Ovary (tissue), 9 donors: ENCODE results near the gene SP3. TPM values are rescaled to one million over a fixed set of nuclear protein-coding genes. Genes with fewer than 3 reads are reported as not detected.
A peak's percentile ranks its signal among the peaks of the same experiment; 100 is the strongest.

Source experiments
- DNase-seq, 5 donors: peaks; one replicate each; pipeline ENCODE4 v3.0.0-alpha.2; 2019 to 2020
- H3K27ac ChIP-seq, 2 donors: fragments of 200-600 bp; one replicate each; pipeline versions ENCODE4 v1.5.1 to v1.8.0; 2019 to 2022
- H3K27me3 ChIP-seq: fragments of 200-600 bp; one replicate; pipeline ENCODE4 v1.8.0; 2022
- H3K36me3 ChIP-seq: fragments of 200-600 bp; sonication (generic); one replicate; pipeline ENCODE4 v1.5.1; 2019
- H3K4me1 ChIP-seq: one replicate; pipeline ENCODE4 v1.8.1; 2013; ENCODE audit warnings: mild to moderate bottlenecking, moderate library complexity; ENCODE audit not compliant: insufficient read depth
- H3K4me3 ChIP-seq: fragments of 200-600 bp; sonication (generic); one replicate; pipeline ENCODE4 v1.5.1; 2017
- H3K9me3 ChIP-seq, 2 donors: fragments of 200-600 bp in 1 of 2; sonication (generic) in 1 of 2; one replicate each; pipeline versions ENCODE4 v1.5.1 to v1.8.1; 2013 to 2019; ENCODE audit warnings: mild to moderate bottlenecking in 1 of 2, moderate library complexity in 1 of 2
- CTCF ChIP-seq, 3 donors: fragments of 450-650 bp in 2 of 3; fragments of 200-600 bp in 1 of 3; IDR thresholded peaks; one replicate each; pipeline versions ENCODE4 v1.5.1 to v1.8.0; 2016 to 2022; ENCODE audit warnings: antibody characterized with exemption in 3 of 3, mild to moderate bottlenecking in 1 of 3
- EP300 ChIP-seq: sonication (generic); formaldehyde crosslinking; IDR thresholded peaks from one replicate; pipeline ENCODE4 v1.6.1; 2017; ENCODE audit warnings: antibody characterized with exemption
- POLR2A ChIP-seq: fragments of 450-650 bp; IDR thresholded peaks from one replicate; pipeline ENCODE4 v1.6.1; 2017; ENCODE audit warnings: antibody characterized with exemption, mild to moderate bottlenecking, moderate library complexity
- WGBS, 3 donors: extraction: QIAGEN DNeasy Blood & Tissue Kit in 1 of 3; methylation state at CpG; one replicate each; pipeline versions ENCODE4 v1.1.5 to v1.1.7; 2013 to 2017; 5-methylcytosine and 5-hydroxymethylcytosine counted together
- intact Hi-C, 4 donors: fragments of 100-400 bp; cut with DNase I; formaldehyde crosslinking; loops; one replicate each; pipeline versions ENCODE4 v1.11.0 to v1.15.1; 2022 to 2023
- polyA plus RNA-seq, 2 donors: library from polyadenylated mRNA; stranded (reverse); fragments of 200-250 nt in 1 of 2; fragments of 350-450 nt in 1 of 2; fragmentation: Illumina TruSeq in 1 of 2; extraction: RNeasy Lipid Tissue Mini Kit (QIAGEN cat#74804) in 1 of 2; gene quantifications; one replicate each; pipeline ENCODE4 v1.2.3, GENCODE V29; 2013 to 2014
- total RNA-seq, 7 donors: library from RNA; depleted of rRNA in 2 of 7; stranded (reverse); fragments of >200 nt in 2 of 7; fragmentation: NEBNext Ultra II Directional in 3 of 7; extraction: Animal tissue kit (Norgen Biotek cat#: 25700) in 3 of 7; gene quantifications; one replicate each; pipeline versions ENCODE4 v1.1.0 to v1.2.4, GENCODE V29; 2016 to 2023
- donor health status: DM: no; HTN: no; CAD: no; lungs with moderate emphysema.
- donor health status: DM: no; HTN: no; CAD: no.
- donor health status: Bipolar disorder and iron deficiency.
- donor health status: DM: yes; HTN: yes; CAD: no.
- donor health status: DM: no; HTN: no; CAD: no.
- donor health status: DM: yes; HTN: yes; CAD: no.

Gene SP3
- total and polyA plus RNA-seq, 9 donors = 35.4 to 131 (median 88.3) TPM

- H3K9me3 ChIP-seq = no peaks in the 10 kb centered on the region
- no peak overlapping the region for H3K4me3 ChIP-seq
- TF ChIP-seq EP300 (no peak), CTCF (IDR thresholded peaks at IDR 0.05) (no peak), POLR2A (no peak)
- intact Hi-C loops = no loop called here
- H3K36me3 ChIP-seq = no peaks in the 10 kb centered on the region
- no peaks in the 10 kb centered on the region for H3K27me3 ChIP-seq
- 92 to 95% (median 93%) methylated on average over 4 of the region's 4 CpGs for WGBS, 3 donors
- no peak for DNase-seq
- H3K27ac ChIP-seq = no peak overlapping the region
- peaks cover 6% of the 10 kb centered on the region for H3K4me1 ChIP-seq
Measured at GRCh38 chr2:174008720-174009119, 43.5 kb upstream of the SP3 start.

- DNase-seq = no peak
- H3K4me3 ChIP-seq = no peak overlapping the region
- TF ChIP-seq POLR2A (no peak), EP300 (no peak), CTCF (IDR thresholded peaks at IDR 0.05) (no peak)
- H3K27me3 ChIP-seq = no peaks in the 10 kb centered on the region
- H3K4me1 ChIP-seq = peaks cover 2% of the 10 kb centered on the region
- intact Hi-C loops = no loop called here
- H3K36me3 ChIP-seq = no peaks in the 10 kb centered on the region
- WGBS, 3 donors = 87% methylated on average over 5 of the region's 5 CpGs
- H3K9me3 ChIP-seq = no peaks in the 10 kb centered on the region
- H3K27ac ChIP-seq = no peak overlapping the region
Measured at GRCh38 chr2:174007010-174007409, 41.8 kb upstream of the SP3 start.

GRCh38 chr2:174005801-174006419, 40.7 kb upstream of the SP3 start:
- Histone ChIP-seq H3K36me3 (no peaks in the 10 kb centered on the region), H3K4me3 (no peak overlapping the region), H3K27ac (no peak overlapping the region), H3K4me1 (no peaks in the 10 kb centered on the region), H3K9me3 (no peaks in the 10 kb centered on the region), H3K27me3 (no peaks in the 10 kb centered on the region)
- DNase-seq = no peak
- intact Hi-C loops = no loop called here
- TF ChIP-seq EP300 (no peak), POLR2A (no peak)
- 91 to 95% (median 95%) methylated on average over 11 of the region's 11 CpGs for WGBS, 3 donors

GRCh38 chr2:174004905-174005605, 39.9 kb upstream of the SP3 start:
- WGBS, 3 donors = 36 to 49% (median 38%) methylated on average over 4 of the region's 4 CpGs
- Histone ChIP-seq H3K36me3 (no peaks in the 10 kb centered on the region), H3K27me3 (no peaks in the 10 kb centered on the region), H3K9me3 (no peaks in the 10 kb centered on the region), H3K4me3 (no peak overlapping the region), H3K4me1 (no peaks in the 10 kb centered on the region), H3K27ac (no peak overlapping the region)
- peak in 1 of 5 donors; percentile 40 for DNase-seq
- intact Hi-C loops = no loop called here
- TF ChIP-seq EP300 (no peak), CTCF (IDR thresholded peaks at IDR 0.05) (no peak), POLR2A (no peak)
